Upper lobe of right lung (tissue), 1 donor: ENCODE data around the gene SWT1. TPM values are rescaled to one million over a fixed set of nuclear protein-coding genes. Genes with fewer than 3 reads are reported as not detected.
"Not testable (repeated sequence)": the region's sequence is repeated elsewhere in the genome, so short reads cannot be mapped to it uniquely, and the experiment has no call there.

Source experiments
- ATAC-seq: fragments of 200-7000 bp; cut with Tn5 transposase; one replicate; pipeline ENCODE4 v1.9.1; 2020; ENCODE audit warnings: mild to moderate bottlenecking, moderate library complexity
- DNase-seq: peaks from one replicate; pipeline ENCODE4 v3.0.0-alpha.2; 2020
- H3K27ac ChIP-seq: fragments of 200-600 bp; one replicate; pipeline ENCODE4 v1.8.0; 2022
- H3K27me3 ChIP-seq: fragments of 200-600 bp; one replicate; pipeline ENCODE4 v1.8.0; 2022; ENCODE audit warnings: mild to moderate bottlenecking
- H3K36me3 ChIP-seq: fragments of 200-600 bp; one replicate; pipeline ENCODE4 v1.8.0; 2022
- H3K4me1 ChIP-seq: fragments of 200-600 bp; one replicate; pipeline ENCODE4 v1.8.0; 2022
- H3K4me3 ChIP-seq: fragments of 200-600 bp; one replicate; pipeline ENCODE4 v1.8.0; 2022; ENCODE audit warnings: mild to moderate bottlenecking
- H3K9me3 ChIP-seq: fragments of 200-600 bp; one replicate; pipeline ENCODE4 v1.8.0; 2022
- intact Hi-C: fragments of 100-400 bp; cut with DNase I; formaldehyde crosslinking; loops from one replicate; pipeline ENCODE4 v1.11.0; 2022
- total RNA-seq: library from RNA; stranded (reverse); fragmentation: NEBNext Ultra II Directional; extraction: Animal tissue kit (Norgen Biotek cat#: 25700); gene quantifications from one replicate; pipeline ENCODE4 v1.2.1, GENCODE V29; 2021
- TF ChIP-seq, protein P1 (sequence below): fragments of 200-600 bp; IDR thresholded peaks from one replicate; pipeline ENCODE4 v1.8.0; 2022; ENCODE audit warnings: antibody characterized with exemption
- donor health status: DM: no; HTN: yes; CAD: no; lungs with severe emphysema.

The SWT1 gene
- total RNA-seq, 1 donor from 2014 or later = 7.2 TPM

DNA sequence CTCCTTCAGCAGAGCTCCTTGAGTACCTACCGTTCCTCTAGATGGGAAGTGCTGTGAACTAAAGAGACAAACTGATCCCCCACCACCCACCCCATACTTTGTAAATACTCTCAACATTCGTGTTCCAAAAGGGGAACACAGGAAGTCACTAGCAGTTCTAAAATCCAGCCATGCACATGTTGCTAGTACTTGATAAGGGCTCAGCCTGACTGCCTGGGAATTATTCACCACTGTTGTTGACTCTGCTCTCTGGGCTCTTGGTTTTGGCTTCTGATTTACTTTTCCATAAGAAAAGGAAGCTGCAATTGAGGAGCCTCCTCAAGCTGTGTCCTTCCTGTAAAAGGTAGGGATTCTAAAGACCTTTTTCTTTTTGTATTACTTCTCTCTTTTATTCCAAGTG is 92.6 kb downstream of the SWT1 start:
- Histone ChIP-seq H3K27me3 (no peaks in the 10 kb centered on the region), H3K27ac (no peak overlapping the region), H3K4me1 (no peaks in the 10 kb centered on the region), H3K4me3 (no peak overlapping the region), H3K9me3 (no peaks in the 10 kb centered on the region), H3K36me3 (no peaks in the 10 kb centered on the region)
- no peak for ATAC-seq
- TF ChIP-seq, protein P1, sequence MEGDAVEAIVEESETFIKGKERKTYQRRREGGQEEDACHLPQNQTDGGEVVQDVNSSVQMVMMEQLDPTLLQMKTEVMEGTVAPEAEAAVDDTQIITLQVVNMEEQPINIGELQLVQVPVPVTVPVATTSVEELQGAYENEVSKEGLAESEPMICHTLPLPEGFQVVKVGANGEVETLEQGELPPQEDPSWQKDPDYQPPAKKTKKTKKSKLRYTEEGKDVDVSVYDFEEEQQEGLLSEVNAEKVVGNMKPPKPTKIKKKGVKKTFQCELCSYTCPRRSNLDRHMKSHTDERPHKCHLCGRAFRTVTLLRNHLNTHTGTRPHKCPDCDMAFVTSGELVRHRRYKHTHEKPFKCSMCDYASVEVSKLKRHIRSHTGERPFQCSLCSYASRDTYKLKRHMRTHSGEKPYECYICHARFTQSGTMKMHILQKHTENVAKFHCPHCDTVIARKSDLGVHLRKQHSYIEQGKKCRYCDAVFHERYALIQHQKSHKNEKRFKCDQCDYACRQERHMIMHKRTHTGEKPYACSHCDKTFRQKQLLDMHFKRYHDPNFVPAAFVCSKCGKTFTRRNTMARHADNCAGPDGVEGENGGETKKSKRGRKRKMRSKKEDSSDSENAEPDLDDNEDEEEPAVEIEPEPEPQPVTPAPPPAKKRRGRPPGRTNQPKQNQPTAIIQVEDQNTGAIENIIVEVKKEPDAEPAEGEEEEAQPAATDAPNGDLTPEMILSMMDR = no peak
- intact Hi-C loops = no loop called here
- DNase-seq = no peak

- no peak for ATAC-seq
Observed at GRCh38 chr1:185250063-185250462, 93.1 kb downstream of the SWT1 start.

DNA sequence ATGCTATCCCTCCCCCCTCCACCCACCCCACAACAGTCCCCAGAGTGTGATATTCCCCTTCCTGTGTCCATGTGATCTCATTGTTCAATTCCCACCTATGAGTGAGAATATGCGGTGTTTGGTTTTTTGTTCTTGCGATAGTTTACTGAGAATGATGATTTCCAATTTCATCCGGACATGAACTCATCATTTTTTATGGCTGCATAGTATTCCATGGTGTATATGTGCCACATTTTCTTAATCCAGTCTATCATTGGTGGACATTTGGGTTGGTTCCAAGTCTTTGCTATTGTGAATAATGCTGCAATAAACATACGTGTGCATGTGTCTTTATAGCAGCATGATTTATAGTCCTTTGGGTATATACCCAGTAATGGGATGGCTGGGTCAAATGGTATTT is 95.0 kb downstream of the SWT1 start:
- intact Hi-C loops, ATAC-seq, H3K9me3 ChIP-seq, H3K4me3 ChIP-seq, H3K27me3 ChIP-seq, H3K27ac ChIP-seq, DNase-seq, H3K4me1 ChIP-seq, H3K36me3 ChIP-seq: not testable (repeated sequence)

More at GRCh38 chr1:185250063-185250462, 93.1 kb downstream of the SWT1 start:
- Histone ChIP-seq H3K4me3 (no peak overlapping the region), H3K36me3 (no peaks in the 10 kb centered on the region), H3K9me3 (no peaks in the 10 kb centered on the region), H3K4me1 (no peaks in the 10 kb centered on the region), H3K27me3 (no peaks in the 10 kb centered on the region), H3K27ac (no peak overlapping the region)
- TF ChIP-seq, protein P1 = no peak
- intact Hi-C loops = no loop called here
- DNase-seq = no peak

DNA sequence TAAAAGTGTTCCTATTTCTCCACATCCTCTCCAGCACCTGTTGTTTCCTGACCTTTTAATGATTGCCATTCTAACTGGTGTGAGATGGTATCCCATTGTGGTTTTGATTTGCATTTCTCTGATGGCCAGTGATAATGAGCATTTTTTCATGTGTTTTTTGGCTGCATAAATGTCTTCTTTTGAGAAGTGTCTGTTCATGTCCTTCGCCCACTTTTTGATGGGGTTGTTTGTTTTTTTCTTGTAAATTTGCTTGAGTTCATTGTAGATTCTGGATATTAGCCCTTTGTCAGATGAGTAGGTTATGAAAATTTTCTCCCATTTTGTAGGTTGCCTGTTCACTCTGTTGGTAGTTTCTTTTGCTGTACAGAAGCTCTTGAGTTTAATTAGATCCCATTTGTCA is 95.4 kb downstream of the SWT1 start:
- DNase-seq, H3K27ac ChIP-seq, ATAC-seq, H3K4me1 ChIP-seq, H3K27me3 ChIP-seq, H3K9me3 ChIP-seq, H3K4me3 ChIP-seq, H3K36me3 ChIP-seq, intact Hi-C loops: not testable (repeated sequence)

- ATAC-seq, H3K4me3 ChIP-seq, H3K27ac ChIP-seq, H3K9me3 ChIP-seq, H3K27me3 ChIP-seq, H3K4me1 ChIP-seq, intact Hi-C loops, DNase-seq, H3K36me3 ChIP-seq: not testable (repeated sequence)
Observed at GRCh38 chr1:185255595-185255994, 98.6 kb downstream of the SWT1 start.

DNA sequence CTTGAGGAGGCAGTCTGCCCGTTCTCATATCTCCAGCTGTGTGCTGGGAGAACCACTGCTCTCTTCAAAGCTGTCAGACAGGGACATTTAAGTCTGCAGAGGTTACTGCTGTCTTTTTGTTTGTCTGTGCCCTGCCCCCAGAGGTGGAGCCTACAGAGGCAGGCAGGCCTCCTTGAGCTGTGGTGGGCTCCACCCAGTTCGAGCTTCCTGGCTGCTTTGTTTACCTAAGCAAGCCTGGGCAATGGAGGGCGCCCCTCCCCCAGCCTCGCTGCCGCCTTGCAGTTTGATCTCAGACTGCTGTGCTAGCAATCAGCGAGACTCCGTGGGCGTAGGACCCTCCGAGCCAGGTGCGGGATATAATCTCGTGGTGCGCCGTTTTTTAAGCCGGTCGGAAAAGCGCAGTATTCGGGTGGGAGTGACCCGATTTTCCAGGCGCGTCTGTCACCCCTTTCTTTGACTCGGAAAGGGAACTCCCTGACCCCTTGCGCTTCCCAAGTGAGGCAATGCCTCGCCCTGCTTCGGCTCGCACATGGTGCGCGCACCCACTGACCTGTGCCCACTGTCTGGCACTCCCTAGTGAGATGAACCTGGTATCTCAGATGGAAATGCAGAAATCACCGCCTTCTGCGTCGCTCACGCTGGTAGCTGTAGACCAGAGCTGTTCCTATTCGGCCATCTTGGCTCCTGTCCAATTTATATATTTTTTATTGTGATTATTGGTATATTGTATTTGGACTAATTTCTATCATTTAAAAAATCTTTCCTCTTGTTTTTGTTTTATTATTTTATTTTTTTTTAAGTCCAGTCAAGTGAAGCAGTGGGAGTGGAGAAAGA is 100.4 kb downstream of the SWT1 start:
- H3K36me3 ChIP-seq, ATAC-seq, H3K4me3 ChIP-seq, DNase-seq, H3K4me1 ChIP-seq, H3K9me3 ChIP-seq, H3K27me3 ChIP-seq, H3K27ac ChIP-seq, intact Hi-C loops: not testable (repeated sequence)

- H3K36me3 ChIP-seq = no peaks in the 10 kb centered on the region
- intact Hi-C loops = no loop called here
- no peak overlapping the region for H3K27ac ChIP-seq
- ATAC-seq (no peak), DNase-seq (no peak)
- no peaks in the 10 kb centered on the region for H3K9me3 ChIP-seq
- no peak overlapping the region for H3K4me3 ChIP-seq
- TF ChIP-seq, protein P1 = no peak
- no peaks in the 10 kb centered on the region for H3K27me3 ChIP-seq
- no peaks in the 10 kb centered on the region for H3K4me1 ChIP-seq
Observed at GRCh38 chr1:185257950-185258208, 100.9 kb downstream of the SWT1 start.

- Histone ChIP-seq H3K4me1 (no peaks in the 10 kb centered on the region), H3K36me3 (no peaks in the 10 kb centered on the region)
- no peak for DNase-seq
Observed at GRCh38 chr1:185258676-185259075, 101.7 kb downstream of the SWT1 start.

More at GRCh38 chr1:185258676-185259075, 101.7 kb downstream of the SWT1 start:
- no peak for ATAC-seq
- H3K9me3 ChIP-seq = no peaks in the 10 kb centered on the region
- H3K27ac ChIP-seq = no peak overlapping the region
- intact Hi-C loops = no loop called here
- H3K4me3 ChIP-seq = no peak overlapping the region
- TF ChIP-seq, protein P1 = no peak
- no peaks in the 10 kb centered on the region for H3K27me3 ChIP-seq
